Measurements from ENCODE around the gene CNPY4.

CNPY4 gene

GRCh38 chr7:100167912-100168323 lies 48.5 kb downstream of the CNPY4 start:
- DNase-seq, result no peak

GRCh38 chr7:100169147-100169850 lies 49.9 kb downstream of the CNPY4 start:
- DNase-seq, result no peak

GRCh38 chr7:100170101-100170897 lies 50.9 kb downstream of the CNPY4 start:
- DNase-seq, result no peak

- peak in 1 of 2 experiments; percentile 43 for DNase-seq
Observed at GRCh38 chr7:100171087-100171681, 51.8 kb downstream of the CNPY4 start.

GRCh38 chr7:100171840-100172239 lies 52.4 kb downstream of the CNPY4 start:
- DNase-seq, result no peak

GRCh38 chr7:100173806-100174495 lies 54.5 kb downstream of the CNPY4 start:
- no peak for DNase-seq

- DNase-seq, result no peak
Observed at GRCh38 chr7:100174582-100174981, 55.1 kb downstream of the CNPY4 start.

Measured in activated CD4-positive, alpha-beta T cell treated with anti-CD3 and anti-CD28 coated beads, Interleukin-2, amount 50 U/mL, for 48 hours (primary cell).